ENCODE measurements around the gene TMC2.

TMC2 gene

DNA sequence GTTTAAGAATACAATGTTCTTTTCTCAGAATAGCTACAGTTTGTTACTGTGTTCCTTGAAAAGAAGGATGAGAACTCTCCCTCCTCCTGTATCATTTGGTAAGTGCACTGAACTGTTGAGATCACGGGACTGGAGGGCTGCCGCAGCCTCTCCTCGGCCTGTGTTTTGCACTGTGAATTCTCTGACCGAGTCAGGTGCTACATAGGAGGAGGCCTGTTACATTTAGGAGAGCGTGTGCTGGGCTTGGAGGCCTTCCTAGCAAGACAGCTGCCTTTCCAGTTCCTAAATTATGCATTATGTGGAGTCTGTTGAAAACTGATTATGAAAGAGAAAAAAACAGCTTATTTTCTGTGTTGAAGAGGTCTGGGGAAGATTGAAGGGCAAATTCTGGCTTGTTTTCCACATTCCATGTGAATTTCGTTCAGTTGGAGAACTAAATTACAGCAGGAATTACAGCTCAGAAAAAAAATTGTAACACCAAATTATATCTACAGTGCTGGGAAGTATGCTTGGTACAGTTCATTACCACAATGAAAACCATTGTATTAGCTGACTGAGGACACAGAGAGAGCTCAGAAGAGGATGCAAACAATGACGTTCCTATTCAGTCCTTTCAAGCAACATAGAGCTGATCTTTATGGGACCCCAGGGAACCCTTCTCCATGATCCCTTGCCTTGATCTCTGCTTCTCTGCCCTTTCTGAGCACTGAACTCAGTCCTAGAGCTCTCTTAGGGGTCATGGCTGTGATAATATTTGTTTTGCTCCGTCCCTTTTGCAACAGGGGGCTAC is 2.8 kb downstream of the TMC2 start:
- no peak for DNase-seq (ENCODE audit: low spot score)
- no peak for TF ChIP-seq CTCF (IDR thresholded peaks at IDR 0.05; ENCODE audit: borderline replicate concordance, control extremely low read depth, extremely low read depth, insufficient read depth, missing control alignments)
- in situ Hi-C loops (cut with MboI; ENCODE audit: low sequenced_read_pairs, unreplicated experiment): no loop called here

DNA sequence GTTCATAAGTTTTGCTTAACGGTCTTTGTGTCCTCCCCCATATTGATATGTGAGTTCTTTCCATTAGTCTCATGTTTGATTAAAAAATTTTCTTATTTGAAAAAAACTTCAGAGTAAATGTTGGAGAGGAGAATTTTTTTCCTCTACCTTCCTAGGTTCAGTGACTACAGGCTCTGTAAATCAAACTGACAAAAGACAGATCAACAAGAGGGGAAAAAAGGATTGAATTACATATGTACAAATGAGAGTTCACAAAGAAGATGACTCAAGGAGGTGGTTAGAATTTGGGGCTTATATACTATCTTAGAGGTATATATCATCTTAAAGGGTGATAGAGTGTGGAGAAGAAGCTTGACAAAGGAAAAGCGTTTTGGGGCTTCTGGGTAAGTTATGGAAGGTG is 5.6 kb downstream of the TMC2 start:
- in situ Hi-C loops (cut with MboI; ENCODE audit: low sequenced_read_pairs, unreplicated experiment): no loop called here
- no peak for TF ChIP-seq CTCF (IDR thresholded peaks at IDR 0.05; ENCODE audit: borderline replicate concordance, control extremely low read depth, extremely low read depth, insufficient read depth, missing control alignments)
- DNase-seq (ENCODE audit: low spot score): no peak

DNA sequence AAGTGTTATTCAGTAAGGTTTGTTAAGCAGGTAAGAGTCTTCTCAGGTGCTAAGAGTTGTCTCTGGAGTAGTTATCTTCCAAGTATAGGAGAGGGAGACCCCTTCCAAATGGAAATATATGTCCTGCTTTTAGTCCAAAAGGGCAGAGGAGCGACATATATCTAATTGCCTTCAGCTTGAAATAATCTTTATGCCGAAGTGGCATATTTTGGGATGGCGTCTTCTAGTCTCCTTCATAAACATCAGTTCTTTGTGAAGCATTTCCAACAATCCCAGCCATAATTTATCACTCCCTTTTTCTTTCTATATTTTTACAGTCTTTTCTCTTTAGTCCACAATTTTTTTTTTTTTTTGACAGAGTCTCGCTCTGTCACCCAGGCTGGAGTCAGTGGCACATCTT is 6.0 kb downstream of the TMC2 start:
- in situ Hi-C loops (cut with MboI; ENCODE audit: low sequenced_read_pairs, unreplicated experiment): no loop called here
- TF ChIP-seq CTCF (IDR thresholded peaks at IDR 0.05; ENCODE audit: borderline replicate concordance, control extremely low read depth, extremely low read depth, insufficient read depth, missing control alignments): no peak
- DNase-seq (ENCODE audit: low spot score): no peak

- in situ Hi-C loops (cut with MboI; ENCODE audit: low sequenced_read_pairs, unreplicated experiment): no loop called here
- DNase-seq (ENCODE audit: low spot score): no peak
- no peak for TF ChIP-seq CTCF (IDR thresholded peaks at IDR 0.05; ENCODE audit: borderline replicate concordance, control extremely low read depth, extremely low read depth, insufficient read depth, missing control alignments)
Measured at GRCh38 chr20:2544211-2544610, 7.8 kb downstream of the TMC2 start.

DNA sequence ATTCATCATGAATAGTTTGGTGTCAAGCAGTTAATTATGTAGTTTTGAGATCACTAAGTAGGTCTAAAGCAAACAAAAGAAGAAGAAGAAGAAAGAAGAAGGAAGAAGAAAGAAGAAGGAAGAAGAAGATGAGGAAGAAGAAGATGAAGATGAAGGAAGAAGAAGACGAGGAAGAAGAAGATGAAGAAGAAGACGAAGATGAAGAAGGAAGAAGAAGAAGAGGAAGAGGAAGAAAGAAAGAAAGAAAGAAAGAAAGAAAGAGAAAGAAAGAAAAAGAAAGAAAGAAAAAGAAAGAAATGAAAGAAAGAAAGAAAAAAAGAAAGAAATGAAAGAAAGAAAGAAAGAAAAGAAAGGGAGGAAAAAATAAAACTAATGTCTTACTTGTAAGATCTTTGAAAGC is 9.2 kb downstream of the TMC2 start:
- no peak for DNase-seq (ENCODE audit: low spot score)
- in situ Hi-C loops (cut with MboI; ENCODE audit: low sequenced_read_pairs, unreplicated experiment): no loop called here
- TF ChIP-seq CTCF (IDR thresholded peaks at IDR 0.05; ENCODE audit: borderline replicate concordance, control extremely low read depth, extremely low read depth, insufficient read depth, missing control alignments): no peak

DNA sequence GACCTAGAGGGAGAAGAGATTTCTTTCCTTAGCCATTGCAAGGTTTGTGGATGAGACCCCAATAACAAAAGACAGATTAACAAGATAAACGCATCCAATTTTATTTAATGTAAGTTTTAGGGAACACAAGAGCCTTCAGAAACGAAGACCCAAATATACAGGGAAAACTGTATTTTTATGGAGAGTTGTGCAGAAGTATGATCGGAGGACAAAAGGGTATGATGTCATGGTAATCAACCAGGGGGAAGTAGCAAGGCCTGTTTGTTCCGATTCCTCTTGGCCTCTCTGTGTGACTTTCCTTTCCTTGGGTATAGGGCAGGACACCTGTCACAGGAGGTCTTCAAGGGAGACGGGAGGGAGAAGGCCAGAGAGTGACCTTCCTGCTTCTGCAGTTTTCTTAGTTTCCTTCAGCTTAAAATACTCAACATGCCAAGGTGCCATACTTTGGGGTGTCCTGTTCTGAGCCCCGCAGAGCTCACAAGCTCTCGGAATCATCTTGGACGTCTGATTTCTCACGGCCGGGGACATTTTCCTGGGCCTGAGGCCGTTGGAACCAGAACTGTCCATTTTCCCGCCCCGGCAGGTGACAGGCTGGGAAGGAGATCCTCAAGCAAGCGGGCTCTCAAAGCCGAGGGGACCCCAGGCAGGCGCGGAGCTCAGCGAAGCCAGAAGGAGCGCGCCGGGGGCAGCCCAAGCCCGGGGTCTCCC is 21.7 kb downstream of the TMC2 start:
- in situ Hi-C loops (cut with MboI; ENCODE audit: low sequenced_read_pairs, unreplicated experiment): no loop called here
- peak; percentile 4 for DNase-seq (ENCODE audit: low spot score)
- TF ChIP-seq CTCF (IDR thresholded peaks at IDR 0.05; ENCODE audit: borderline replicate concordance, control extremely low read depth, extremely low read depth, insufficient read depth, missing control alignments): no peak

Data from GM13976 (cell line).